ENCODE data around the gene CEP131. TPM values are rescaled to one million over a fixed set of nuclear protein-coding genes. Genes with fewer than 3 reads are reported as not detected.

The CEP131 gene
- total RNA-seq, 2 donors from 2014 or later: 9.9 to 22.7 TPM

GRCh38 chr17:81173052-81173761, 49.6 kb downstream of the CEP131 start:
- Histone ChIP-seq H3K4me1 (no peaks in the 10 kb centered on the region), H3K27me3 (no peaks in the 10 kb centered on the region), H3K36me3 (replicated peaks in 1 of 2; ENCODE audit: insufficient read depth in 1 of 2, low read depth in 2 of 2) (no peaks in the 10 kb centered on the region), H3K4me3 (no peak overlapping the region), H3K9me3 (no peaks in the 10 kb centered on the region), H3K27ac (no peak overlapping the region)
- WGBS, 2 donors: 83 to 89% methylated on average over 9 to 10 of the region's 11 CpGs
- DNase-seq: no peak
- TF ChIP-seq, protein P1, sequence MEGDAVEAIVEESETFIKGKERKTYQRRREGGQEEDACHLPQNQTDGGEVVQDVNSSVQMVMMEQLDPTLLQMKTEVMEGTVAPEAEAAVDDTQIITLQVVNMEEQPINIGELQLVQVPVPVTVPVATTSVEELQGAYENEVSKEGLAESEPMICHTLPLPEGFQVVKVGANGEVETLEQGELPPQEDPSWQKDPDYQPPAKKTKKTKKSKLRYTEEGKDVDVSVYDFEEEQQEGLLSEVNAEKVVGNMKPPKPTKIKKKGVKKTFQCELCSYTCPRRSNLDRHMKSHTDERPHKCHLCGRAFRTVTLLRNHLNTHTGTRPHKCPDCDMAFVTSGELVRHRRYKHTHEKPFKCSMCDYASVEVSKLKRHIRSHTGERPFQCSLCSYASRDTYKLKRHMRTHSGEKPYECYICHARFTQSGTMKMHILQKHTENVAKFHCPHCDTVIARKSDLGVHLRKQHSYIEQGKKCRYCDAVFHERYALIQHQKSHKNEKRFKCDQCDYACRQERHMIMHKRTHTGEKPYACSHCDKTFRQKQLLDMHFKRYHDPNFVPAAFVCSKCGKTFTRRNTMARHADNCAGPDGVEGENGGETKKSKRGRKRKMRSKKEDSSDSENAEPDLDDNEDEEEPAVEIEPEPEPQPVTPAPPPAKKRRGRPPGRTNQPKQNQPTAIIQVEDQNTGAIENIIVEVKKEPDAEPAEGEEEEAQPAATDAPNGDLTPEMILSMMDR (IDR thresholded peaks at IDR 0.05): no peak
- TF ChIP-seq POLR2A (IDR thresholded peaks at IDR 0.05): no peak
- ATAC-seq: no peak
- intact Hi-C loops (cut with DNase I): no loop called here

GRCh38 chr17:81171941-81172340, 50.8 kb downstream of the CEP131 start:
- ATAC-seq (no peak), DNase-seq (no peak)
- Histone ChIP-seq H3K27ac (no peak overlapping the region), H3K4me1 (peaks cover under 1% of the 10 kb centered on the region), H3K36me3 (replicated peaks in 1 of 2; ENCODE audit: insufficient read depth in 1 of 2, low read depth in 2 of 2) (no peaks in the 10 kb centered on the region), H3K9me3 (no peaks in the 10 kb centered on the region), H3K4me3 (no peak overlapping the region), H3K27me3 (no peaks in the 10 kb centered on the region)
- TF ChIP-seq, protein P1 (IDR thresholded peaks at IDR 0.05): no peak
- TF ChIP-seq POLR2A (IDR thresholded peaks at IDR 0.05): no peak
- intact Hi-C loops (cut with DNase I): no loop called here
- 51 to 76% methylated on average over 4 to 8 of the region's 8 CpGs for WGBS, 2 donors

DNA sequence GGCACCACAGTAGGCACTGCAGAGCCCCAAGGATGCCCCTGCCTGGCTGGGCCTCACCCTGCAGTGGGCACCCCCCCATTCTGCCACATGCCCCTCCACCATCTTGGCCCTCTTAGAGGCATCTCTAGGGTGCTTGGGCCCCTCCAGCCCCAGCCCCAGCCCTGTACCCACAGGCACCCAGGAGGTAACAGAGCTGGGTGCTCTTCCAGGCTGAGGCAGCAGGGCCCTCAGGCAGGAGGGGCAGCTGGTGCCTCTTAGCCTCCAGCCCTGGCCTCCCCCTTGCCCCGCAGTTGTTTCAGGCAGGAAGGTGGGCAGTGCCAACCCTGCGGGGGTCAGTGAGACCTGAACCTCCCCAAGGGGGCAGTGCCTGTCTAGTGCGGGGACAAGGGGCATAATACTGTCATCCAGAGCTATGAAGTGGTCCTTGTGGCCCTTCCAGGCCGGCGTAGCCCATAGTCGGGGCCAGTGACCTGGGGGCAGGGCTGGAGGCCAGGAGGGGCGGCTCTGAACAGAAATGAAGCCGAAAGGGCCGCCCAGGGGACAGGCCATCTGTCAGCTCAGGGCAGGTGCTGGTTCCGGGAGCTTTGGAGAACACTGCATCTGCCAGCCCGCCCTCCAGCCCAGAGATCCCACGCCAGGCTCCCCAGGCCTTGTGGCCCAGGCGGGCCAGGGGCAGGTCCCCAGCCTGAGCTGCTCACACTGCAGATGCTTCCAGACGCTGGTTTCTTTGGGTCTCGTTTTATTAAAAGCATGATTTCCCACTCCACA, 51.9 kb downstream of the CEP131 start:
- DNase-seq (no peak), ATAC-seq (no peak)
- intact Hi-C loops (cut with DNase I): no loop called here
- Histone ChIP-seq H3K36me3 (replicated peaks in 1 of 2; ENCODE audit: insufficient read depth in 1 of 2, low read depth in 2 of 2) (no peaks in the 10 kb centered on the region), H3K27me3 (no peaks in the 10 kb centered on the region), H3K9me3 (no peaks in the 10 kb centered on the region), H3K27ac (no peak overlapping the region), H3K4me3 (no peak overlapping the region), H3K4me1 (peaks cover 5% of the 10 kb centered on the region)
- WGBS, 2 donors: 77 to 83% methylated on average over 13 to 15 of the region's 15 CpGs
- TF ChIP-seq POLR2A (IDR thresholded peaks at IDR 0.05): no peak
- TF ChIP-seq, protein P1 (IDR thresholded peaks at IDR 0.05): no peak

GRCh38 chr17:81169870-81170309, 52.9 kb downstream of the CEP131 start:
- DNase-seq: no peak
- Histone ChIP-seq H3K36me3 (replicated peaks in 1 of 2; ENCODE audit: insufficient read depth in 1 of 2, low read depth in 2 of 2) (no peaks in the 10 kb centered on the region), H3K4me3 (no peak overlapping the region), H3K27ac (no peak overlapping the region), H3K4me1 (peaks cover 14% of the 10 kb centered on the region), H3K9me3 (no peaks in the 10 kb centered on the region), H3K27me3 (no peaks in the 10 kb centered on the region)
- intact Hi-C loops (cut with DNase I): no loop called here
- ATAC-seq: no peak
- TF ChIP-seq, protein P1 (IDR thresholded peaks at IDR 0.05): no peak
- no peak for TF ChIP-seq POLR2A (IDR thresholded peaks at IDR 0.05)
- WGBS, 2 donors: 86 to 88% methylated on average over 3 of the region's 3 CpGs

All from body of pancreas (tissue), 4 donors.